Measurements from ENCODE around the gene TMEM233.

GRCh38 chr12:119679490-119679889, 85.9 kb downstream of the TMEM233 start:
- TF ChIP-seq TCF7L2 (IDR thresholded peaks at IDR 0.05; ENCODE audit: borderline replicate concordance, extremely low read depth, insufficient read depth, insufficient read length) (no peak), EZH2 (IDR thresholded peaks at IDR 0.05) (no peak), CTCF (IDR thresholded peaks at IDR 0.05 in 2 of 3, conservative IDR thresholded peaks at IDR 0.05 in 1 of 3; ENCODE audit: borderline replicate concordance in 1 of 3, insufficient read depth in 1 of 3, low read depth in 2 of 3, low read length in 2 of 3) (no peak), ZNF274 (IDR thresholded peaks at IDR 0.05; ENCODE audit: low read depth, low read length) (no peak)
